NB4 (cell line): ENCODE results near the gene ADGRB3.

Experiments used
- DNase-seq: peaks from one replicate; pipeline ENCODE4 v3.0.0; 2010; ENCODE audit warnings: low read depth
- H3K4me3 ChIP-seq: one replicate; pipeline ENCODE4 v1.5.1; 2011; ENCODE audit warnings: mild to moderate bottlenecking, low read depth, low read length, moderate library complexity
- MYC ChIP-seq: IDR thresholded peaks from 2 replicates; pipeline ENCODE4 v1.6.1; 2011; ENCODE audit warnings: low read depth, low read length
- POLR2A ChIP-seq: IDR thresholded peaks from 2 replicates; pipeline ENCODE4 v1.6.1; 2011; ENCODE audit warnings: mild to moderate bottlenecking; ENCODE audit not compliant: insufficient read length; ENCODE audit errors: extremely low read depth
- TF ChIP-seq, protein P1 (sequence below): IDR thresholded peaks from one replicate; pipeline ENCODE4 v1.5.1; 2012; ENCODE audit warnings: low read depth, low read length
- TF ChIP-seq, protein P2 (sequence below): IDR thresholded peaks from 2 replicates; pipeline ENCODE4 v1.6.1; 2011; ENCODE audit warnings: low read depth, low read length

ADGRB3 gene

DNA sequence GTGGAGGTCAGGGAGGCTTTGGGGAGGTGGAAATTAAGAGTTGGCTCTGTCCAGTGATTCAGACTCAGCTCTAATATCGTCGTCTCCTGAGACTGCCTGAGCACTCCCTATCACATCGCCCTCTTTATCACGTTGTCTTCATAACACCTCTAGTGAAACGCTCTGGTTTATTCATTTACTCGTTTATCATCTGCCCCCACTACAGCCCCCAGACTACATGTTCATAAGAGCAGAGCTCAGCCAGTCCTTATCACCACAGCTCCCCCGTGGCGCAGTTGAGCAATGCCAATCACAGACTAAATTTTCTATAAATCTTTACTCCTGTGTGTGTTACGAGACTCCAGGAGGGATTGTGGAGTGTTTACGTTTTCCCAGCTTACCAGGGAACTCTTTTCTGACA is 316.2 kb downstream of the ADGRB3 start:
- H3K4me3 ChIP-seq, result no peak overlapping the region
- DNase-seq, result no peak
- TF ChIP-seq, protein P1, sequence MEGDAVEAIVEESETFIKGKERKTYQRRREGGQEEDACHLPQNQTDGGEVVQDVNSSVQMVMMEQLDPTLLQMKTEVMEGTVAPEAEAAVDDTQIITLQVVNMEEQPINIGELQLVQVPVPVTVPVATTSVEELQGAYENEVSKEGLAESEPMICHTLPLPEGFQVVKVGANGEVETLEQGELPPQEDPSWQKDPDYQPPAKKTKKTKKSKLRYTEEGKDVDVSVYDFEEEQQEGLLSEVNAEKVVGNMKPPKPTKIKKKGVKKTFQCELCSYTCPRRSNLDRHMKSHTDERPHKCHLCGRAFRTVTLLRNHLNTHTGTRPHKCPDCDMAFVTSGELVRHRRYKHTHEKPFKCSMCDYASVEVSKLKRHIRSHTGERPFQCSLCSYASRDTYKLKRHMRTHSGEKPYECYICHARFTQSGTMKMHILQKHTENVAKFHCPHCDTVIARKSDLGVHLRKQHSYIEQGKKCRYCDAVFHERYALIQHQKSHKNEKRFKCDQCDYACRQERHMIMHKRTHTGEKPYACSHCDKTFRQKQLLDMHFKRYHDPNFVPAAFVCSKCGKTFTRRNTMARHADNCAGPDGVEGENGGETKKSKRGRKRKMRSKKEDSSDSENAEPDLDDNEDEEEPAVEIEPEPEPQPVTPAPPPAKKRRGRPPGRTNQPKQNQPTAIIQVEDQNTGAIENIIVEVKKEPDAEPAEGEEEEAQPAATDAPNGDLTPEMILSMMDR, result no peak
- TF ChIP-seq POLR2A (no peak), MYC (no peak)
- TF ChIP-seq, protein P2, sequence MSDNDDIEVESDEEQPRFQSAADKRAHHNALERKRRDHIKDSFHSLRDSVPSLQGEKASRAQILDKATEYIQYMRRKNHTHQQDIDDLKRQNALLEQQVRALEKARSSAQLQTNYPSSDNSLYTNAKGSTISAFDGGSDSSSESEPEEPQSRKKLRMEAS, result no peak

DNA sequence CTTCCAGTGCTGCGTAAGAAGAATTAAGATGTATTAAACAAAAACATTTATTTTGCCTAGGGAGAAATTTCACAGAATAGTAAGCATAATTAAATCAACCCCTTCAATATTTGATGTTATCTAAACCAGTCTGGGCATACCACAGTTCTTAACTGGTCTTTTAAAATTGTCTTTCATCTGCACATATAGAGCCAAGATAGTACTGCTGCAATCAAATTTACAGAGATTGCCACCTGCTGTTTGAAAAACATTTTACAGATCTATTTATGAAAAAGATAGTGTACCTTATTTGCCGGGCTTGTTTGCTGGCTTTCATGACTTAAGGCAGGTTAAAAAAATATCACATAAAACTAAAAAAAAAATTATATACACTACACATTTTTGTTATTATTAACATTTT is 323.2 kb downstream of the ADGRB3 start:
- peak; percentile 16 for DNase-seq
- no peak for TF ChIP-seq POLR2A
- TF ChIP-seq MYC, result no peak
- TF ChIP-seq, protein P2, result no peak
- H3K4me3 ChIP-seq, result no peak overlapping the region

DNA sequence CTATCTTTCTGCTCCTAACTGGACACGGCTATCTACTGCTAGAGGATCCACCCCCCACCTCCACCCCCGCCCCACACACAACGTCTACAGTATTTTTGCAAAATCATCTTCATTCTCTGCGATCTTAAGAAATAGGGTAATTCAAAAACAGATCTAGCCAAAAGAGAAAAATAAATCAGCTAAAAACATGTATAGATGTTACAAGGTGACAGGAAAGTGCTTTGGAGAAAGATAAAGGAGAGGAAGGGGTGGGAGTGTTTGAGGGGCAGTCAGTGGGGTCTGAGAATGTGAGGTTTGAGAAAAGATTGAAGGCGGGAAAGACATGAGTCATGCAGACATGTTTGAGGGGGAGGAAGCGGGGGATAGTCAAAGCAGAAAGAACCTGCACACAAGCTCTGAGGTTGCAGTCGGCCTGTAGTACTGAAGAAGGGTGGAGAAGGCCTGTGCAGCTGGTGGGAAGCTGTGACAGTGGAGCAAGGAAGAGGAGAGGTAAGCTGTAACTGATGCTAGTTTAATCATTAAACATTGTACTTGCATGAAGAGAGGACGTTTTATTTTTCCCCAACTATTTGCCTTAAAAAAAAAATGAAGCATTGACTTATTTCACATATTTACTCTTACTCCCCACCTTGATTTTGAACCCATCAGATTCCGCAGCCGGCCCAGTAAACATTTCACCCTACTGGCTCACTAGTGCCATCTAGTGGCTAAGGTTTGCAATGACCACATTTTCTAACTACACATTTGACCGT is 332.6 kb downstream of the ADGRB3 start:
- H3K4me3 ChIP-seq, result no peak overlapping the region
- DNase-seq, result peak; percentile 65
- TF ChIP-seq, protein P2, result 0 out of 2 replicates have a peak, but pooled peaks have one; percentile 13
- TF ChIP-seq MYC, result no peak
- no peak for TF ChIP-seq POLR2A
- TF ChIP-seq, protein P1, result peak; percentile 80

DNA sequence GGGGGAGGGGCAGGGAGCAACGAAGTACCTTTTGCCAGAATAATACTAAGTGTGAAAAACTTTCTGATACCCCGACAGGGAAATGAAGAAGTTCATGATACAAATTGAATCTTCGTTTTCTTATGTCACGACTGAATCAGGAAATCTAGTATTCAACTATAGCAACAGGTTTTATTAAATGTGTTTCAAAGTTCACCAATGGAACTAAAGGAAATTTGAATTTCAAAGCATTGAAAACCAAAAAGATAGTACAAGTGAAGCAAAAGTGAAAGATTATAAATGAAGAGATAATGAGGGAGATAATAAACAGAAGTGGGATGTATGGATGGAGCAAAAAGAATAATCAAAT is 333.2 kb downstream of the ADGRB3 start:
- TF ChIP-seq, protein P2, result no peak
- TF ChIP-seq POLR2A (no peak), MYC (no peak)
- TF ChIP-seq, protein P1, result no peak
- H3K4me3 ChIP-seq, result no peak overlapping the region
- no peak for DNase-seq

DNA sequence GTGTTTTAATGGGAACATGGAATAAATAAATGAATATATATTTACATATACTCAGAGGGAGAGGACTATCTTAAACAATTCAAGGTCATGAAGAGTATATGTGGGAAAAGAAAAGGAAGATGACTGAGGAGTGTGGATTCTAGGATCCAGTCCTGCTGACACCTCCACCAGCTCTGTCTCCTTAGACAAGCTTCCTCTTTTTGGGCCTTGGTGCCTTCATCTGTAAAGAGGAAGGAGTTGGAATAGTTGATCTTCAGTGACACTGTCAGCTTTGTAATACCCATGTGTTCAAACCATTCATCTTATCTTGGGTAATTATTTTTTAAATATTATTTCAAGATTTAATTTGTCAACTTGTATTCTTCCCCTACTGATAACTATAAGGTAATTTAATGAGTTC is 338.0 kb downstream of the ADGRB3 start:
- peak; percentile 27 for DNase-seq
- TF ChIP-seq, protein P1, result no peak
- TF ChIP-seq POLR2A, result no peak
- TF ChIP-seq, protein P2, result no peak
- TF ChIP-seq MYC, result no peak
- no peak overlapping the region for H3K4me3 ChIP-seq

DNA sequence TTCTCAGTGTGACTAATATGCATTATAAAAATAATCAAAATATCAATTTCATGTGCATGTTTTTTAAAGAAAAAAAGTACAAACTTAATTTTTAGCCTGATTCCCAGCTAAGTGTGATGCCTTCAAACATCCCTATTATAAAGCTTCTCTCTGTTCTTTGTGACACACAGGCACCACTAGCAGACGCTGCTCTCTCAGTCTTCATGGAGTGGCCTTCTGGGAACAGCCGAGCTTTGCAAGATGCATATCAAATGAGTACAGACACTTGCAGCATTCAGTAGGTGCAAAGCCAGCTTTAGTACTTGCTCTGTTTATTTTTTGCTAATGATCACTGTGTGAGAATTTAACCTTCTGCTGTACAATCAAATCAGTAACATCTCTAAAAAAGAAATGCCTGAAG is 340.0 kb downstream of the ADGRB3 start:
- DNase-seq, result no peak
- TF ChIP-seq, protein P1, result no peak
- TF ChIP-seq POLR2A, result no peak
- TF ChIP-seq, protein P2, result no peak
- no peak for TF ChIP-seq MYC
- H3K4me3 ChIP-seq, result no peak overlapping the region
